Body of pancreas (tissue), 4 donors: Measurements from ENCODE around the gene COL19A1. TPM values are rescaled to one million over a fixed set of nuclear protein-coding genes. Genes with fewer than 3 reads are reported as not detected.

Source experiments
- ATAC-seq: fragments of 150-250 bp; one replicate; pipeline ENCODE4 v1.9.1; 2016
- DNase-seq, 4 donors: peaks; one replicate each; pipeline ENCODE4 v3.0.0-alpha.2; 2019
- H3K27ac ChIP-seq, 4 donors: fragments of 200-600 bp; sonication (generic); 1 replicate in 3 of 4; 2 replicates in 1 of 4; pipeline versions ENCODE4 v1.5.1 to v1.6.1; 2016 to 2019; ENCODE audit warnings: mild to moderate bottlenecking in 1 of 4, mixed read lengths in 1 of 4, moderate library complexity in 1 of 4
- H3K27me3 ChIP-seq, 2 donors: fragments of 200-600 bp; sonication (generic); one replicate each; pipeline ENCODE4 v1.6.0; 2016; ENCODE audit warnings: mild to moderate bottlenecking in 1 of 2
- H3K36me3 ChIP-seq, 2 donors: fragments of 200-600 bp; sonication (generic); replicated peaks in 1 of 2; 2 replicates each; pipeline ENCODE4 v1.5.1; 2016; ENCODE audit warnings: low read depth in 2 of 2; ENCODE audit not compliant: insufficient read depth in 1 of 2
- H3K4me1 ChIP-seq: fragments of 200-600 bp; sonication (generic); one replicate; pipeline ENCODE4 v1.6.0; 2016
- H3K4me3 ChIP-seq, 2 donors: fragments of 200-600 bp; sonication (generic); 1 replicate in 1 of 2; 2 replicates in 1 of 2; pipeline ENCODE4 v1.5.1; 2016 to 2019
- H3K9me3 ChIP-seq, 3 donors: fragments of 200-600 bp; sonication (generic); 1 replicate in 2 of 3; 2 replicates in 1 of 3; pipeline ENCODE4 v1.5.1; 2016
- CTCF ChIP-seq, 7 experiments: fragments of 450-650 bp in 4 of 7; fragments of 200-600 bp in 3 of 7; sonication (generic) in 3 of 7; IDR thresholded peaks; one replicate each; pipeline ENCODE4 v1.5.1; 2016 to 2019; ENCODE audit warnings: antibody characterized with exemption in 7 of 7
- POLR2A ChIP-seq, 3 donors: fragments of 450-650 bp; IDR thresholded peaks; one replicate each; pipeline ENCODE4 v1.6.1; 2016; ENCODE audit warnings: antibody characterized with exemption in 3 of 3, mild to moderate bottlenecking in 2 of 3
- WGBS, 2 donors: methylation state at CpG; one replicate each; pipeline ENCODE4 v1.1.5; 2017; 5-methylcytosine and 5-hydroxymethylcytosine counted together
- intact Hi-C: fragments of 100-400 bp; cut with DNase I; formaldehyde crosslinking; loops from one replicate; pipeline ENCODE4 v1.15.1; 2023
- total RNA-seq, 2 donors: library from RNA; depleted of rRNA; stranded (reverse); fragments of >200 nt; gene quantifications; one replicate each; pipeline ENCODE4 v1.1.0, GENCODE V29; 2016

The COL19A1 gene
- total RNA-seq, 2 donors from 2014 or later, result 0.26 to 1.6 TPM

GRCh38 chr6:69878795-69879194, 12.4 kb downstream of the COL19A1 start:
- Histone ChIP-seq H3K36me3 (no peaks in the 10 kb centered on the region), H3K27ac (no peak overlapping the region), H3K27me3 (no peaks in the 10 kb centered on the region), H3K9me3 (no peaks in the 10 kb centered on the region), H3K4me1 (no peaks in the 10 kb centered on the region), H3K4me3 (no peak overlapping the region)
- DNase-seq, result no peak
- ATAC-seq, result no peak
- 96 to 97% methylated on average over 1 of the region's 1 CpG for WGBS, 2 donors
- intact Hi-C loops, result no loop called here
- no peak for TF ChIP-seq CTCF (IDR thresholded peaks at IDR 0.05)
- TF ChIP-seq POLR2A (IDR thresholded peaks at IDR 0.05), result no peak

- WGBS, 2 donors, result 78 to 88% methylated on average over 3 of the region's 3 CpGs
- no peak overlapping the region for H3K4me3 ChIP-seq
- H3K9me3 ChIP-seq, result no peaks in the 10 kb centered on the region
- H3K4me1 ChIP-seq, result no peaks in the 10 kb centered on the region
- H3K27me3 ChIP-seq, result no peaks in the 10 kb centered on the region
- DNase-seq (no peak), ATAC-seq (no peak)
- no peak overlapping the region for H3K27ac ChIP-seq
- no peak for TF ChIP-seq CTCF (IDR thresholded peaks at IDR 0.05)
- TF ChIP-seq POLR2A (IDR thresholded peaks at IDR 0.05), result no peak
- no peaks in the 10 kb centered on the region for H3K36me3 ChIP-seq
- intact Hi-C loops, result no loop called here
Observed at GRCh38 chr6:69880601-69881000, 14.2 kb downstream of the COL19A1 start.

GRCh38 chr6:69881322-69882151, 15.2 kb downstream of the COL19A1 start:
- DNase-seq (no peak), ATAC-seq (no peak)
- Histone ChIP-seq H3K27ac (no peak overlapping the region), H3K36me3 (no peaks in the 10 kb centered on the region), H3K9me3 (no peaks in the 10 kb centered on the region), H3K27me3 (no peaks in the 10 kb centered on the region), H3K4me3 (no peak overlapping the region), H3K4me1 (no peaks in the 10 kb centered on the region)
- intact Hi-C loops, result no loop called here
- no peak for TF ChIP-seq CTCF (IDR thresholded peaks at IDR 0.05)
- no peak for TF ChIP-seq POLR2A (IDR thresholded peaks at IDR 0.05)
- WGBS, 2 donors, result 79 to 91% methylated on average over 10 of the region's 10 CpGs

- no peak for DNase-seq
- no peaks in the 10 kb centered on the region for H3K9me3 ChIP-seq
- no peak for ATAC-seq
- H3K27ac ChIP-seq, result no peak overlapping the region
- WGBS, 2 donors, result 78 to 80% methylated on average over 4 of the region's 4 CpGs
- no peak overlapping the region for H3K4me3 ChIP-seq
- TF ChIP-seq POLR2A (IDR thresholded peaks at IDR 0.05), result no peak
- TF ChIP-seq CTCF (IDR thresholded peaks at IDR 0.05), result no peak
- H3K27me3 ChIP-seq, result no peaks in the 10 kb centered on the region
- H3K36me3 ChIP-seq, result no peaks in the 10 kb centered on the region
- no peaks in the 10 kb centered on the region for H3K4me1 ChIP-seq
- intact Hi-C loops, result no loop called here
Observed at GRCh38 chr6:69883551-69883950, 17.2 kb downstream of the COL19A1 start.

- Histone ChIP-seq H3K27me3 (no peaks in the 10 kb centered on the region), H3K9me3 (no peaks in the 10 kb centered on the region), H3K4me3 (no peak overlapping the region), H3K36me3 (no peaks in the 10 kb centered on the region), H3K4me1 (no peaks in the 10 kb centered on the region), H3K27ac (no peak overlapping the region)
- ATAC-seq (no peak), DNase-seq (no peak)
- TF ChIP-seq POLR2A (IDR thresholded peaks at IDR 0.05), result no peak
- TF ChIP-seq CTCF (IDR thresholded peaks at IDR 0.05), result no peak
- 93% methylated on average over 2 of the region's 2 CpGs for WGBS, 2 donors
- intact Hi-C loops, result no loop called here
Observed at GRCh38 chr6:69884231-69884630, 17.9 kb downstream of the COL19A1 start.
